Right atrium auricular region (tissue), 2 donors: ENCODE measurements around the gene OTUD5. TPM values are rescaled to one million over a fixed set of nuclear protein-coding genes. Genes with fewer than 3 reads are reported as not detected.
"Not testable (repeated sequence)": the region's sequence is repeated elsewhere in the genome, so short reads cannot be mapped to it uniquely, and the experiment has no call there.

Experiments used
- DNase-seq: peaks from one replicate; pipeline ENCODE4 v3.0.0-alpha.2; 2019; ENCODE audit warnings: low spot score
- H3K27ac ChIP-seq, 2 donors: fragments of 200-600 bp; sonication (generic); 1 replicate in 1 of 2; 2 replicates in 1 of 2; pipeline ENCODE4 v1.5.1; 2016 to 2019
- H3K27me3 ChIP-seq, 2 donors: fragments of 200-600 bp; sonication (generic); one replicate each; pipeline versions ENCODE4 v1.5.1 to v1.6.0; 2017 to 2019
- H3K36me3 ChIP-seq: fragments of 200-600 bp; sonication (generic); one replicate; pipeline ENCODE4 v1.5.1; 2016
- H3K4me1 ChIP-seq, 2 donors: fragments of 200-600 bp; sonication (generic); one replicate each; pipeline versions ENCODE4 v1.5.1 to v1.6.0; 2017 to 2019
- H3K4me3 ChIP-seq, 2 donors: fragments of 200-600 bp; sonication (generic); 1 replicate in 1 of 2; 2 replicates in 1 of 2; pipeline ENCODE4 v1.5.1; 2017 to 2019; ENCODE audit warnings: mild to moderate bottlenecking in 1 of 2, moderate library complexity in 1 of 2
- H3K9me3 ChIP-seq, 2 donors: fragments of 200-600 bp; sonication (generic); one replicate each; pipeline ENCODE4 v1.5.1; 2019
- total RNA-seq, 2 donors: library from RNA; depleted of rRNA; stranded (reverse); fragments of >200 nt; gene quantifications; one replicate each; pipeline ENCODE4 v1.1.0, GENCODE V29; 2016
- TF ChIP-seq, protein P1 (sequence below), 2 donors: fragments of 200-600 bp; sonication (generic); IDR thresholded peaks; one replicate each; pipeline ENCODE4 v1.5.1; 2019; ENCODE audit warnings: antibody characterized with exemption in 2 of 2

Gene OTUD5
- total RNA-seq, 2 donors from 2014 or later = 15.4 to 23.9 TPM

DNA sequence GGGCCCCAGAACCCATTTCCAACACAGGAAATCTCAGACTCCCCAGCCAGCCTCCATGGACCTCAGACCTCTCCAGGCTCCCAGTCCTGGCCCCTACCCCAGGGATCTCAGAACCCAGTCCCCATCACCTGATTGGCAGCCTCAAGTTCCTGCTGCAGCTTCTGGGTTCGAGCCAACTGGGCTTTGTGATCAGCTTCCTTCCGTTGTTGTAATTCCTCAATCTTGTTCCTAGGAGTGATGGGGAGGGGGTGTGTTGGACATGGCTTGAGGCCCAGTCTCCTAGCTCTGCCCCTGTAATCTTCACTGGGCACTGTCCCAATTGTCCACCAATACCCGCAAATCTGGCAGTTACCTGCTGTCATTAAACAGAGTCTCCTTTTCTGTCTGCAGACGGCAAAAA lies 32.1 kb upstream of the OTUD5 start:
- TF ChIP-seq, protein P1, sequence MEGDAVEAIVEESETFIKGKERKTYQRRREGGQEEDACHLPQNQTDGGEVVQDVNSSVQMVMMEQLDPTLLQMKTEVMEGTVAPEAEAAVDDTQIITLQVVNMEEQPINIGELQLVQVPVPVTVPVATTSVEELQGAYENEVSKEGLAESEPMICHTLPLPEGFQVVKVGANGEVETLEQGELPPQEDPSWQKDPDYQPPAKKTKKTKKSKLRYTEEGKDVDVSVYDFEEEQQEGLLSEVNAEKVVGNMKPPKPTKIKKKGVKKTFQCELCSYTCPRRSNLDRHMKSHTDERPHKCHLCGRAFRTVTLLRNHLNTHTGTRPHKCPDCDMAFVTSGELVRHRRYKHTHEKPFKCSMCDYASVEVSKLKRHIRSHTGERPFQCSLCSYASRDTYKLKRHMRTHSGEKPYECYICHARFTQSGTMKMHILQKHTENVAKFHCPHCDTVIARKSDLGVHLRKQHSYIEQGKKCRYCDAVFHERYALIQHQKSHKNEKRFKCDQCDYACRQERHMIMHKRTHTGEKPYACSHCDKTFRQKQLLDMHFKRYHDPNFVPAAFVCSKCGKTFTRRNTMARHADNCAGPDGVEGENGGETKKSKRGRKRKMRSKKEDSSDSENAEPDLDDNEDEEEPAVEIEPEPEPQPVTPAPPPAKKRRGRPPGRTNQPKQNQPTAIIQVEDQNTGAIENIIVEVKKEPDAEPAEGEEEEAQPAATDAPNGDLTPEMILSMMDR (IDR thresholded peaks at IDR 0.05) = no peak
- Histone ChIP-seq H3K4me1 (no peaks in the 10 kb centered on the region), H3K27me3 (no peaks in the 10 kb centered on the region), H3K4me3 (no peak overlapping the region), H3K9me3 (no peaks in the 10 kb centered on the region), H3K27ac (no peak overlapping the region), H3K36me3 (peaks cover 6% of the 10 kb centered on the region)
- no peak for DNase-seq

DNA sequence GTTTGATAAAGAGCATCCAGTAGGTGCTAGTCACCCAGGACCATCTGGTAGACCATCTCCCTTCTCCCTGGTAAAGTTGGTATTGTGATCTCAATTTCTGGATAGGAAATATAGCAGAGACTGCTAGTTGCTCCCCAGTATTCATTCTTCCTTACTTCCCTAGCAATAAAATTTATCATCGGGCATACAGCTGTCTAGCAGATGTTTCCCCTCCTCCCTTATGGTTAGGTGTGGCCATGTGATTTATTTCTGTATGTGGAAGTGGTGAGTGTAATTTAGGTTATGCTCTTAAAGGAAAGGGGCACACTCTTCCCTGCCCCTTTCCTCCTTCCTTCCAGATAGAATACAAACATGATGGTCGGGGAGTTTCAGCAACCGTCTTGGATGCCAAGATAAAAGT lies 26.5 kb upstream of the OTUD5 start:
- H3K9me3 ChIP-seq = no peaks in the 10 kb centered on the region
- no peaks in the 10 kb centered on the region for H3K4me1 ChIP-seq
- no peak overlapping the region for H3K4me3 ChIP-seq
- no peaks in the 10 kb centered on the region for H3K27me3 ChIP-seq
- H3K36me3 ChIP-seq = peaks cover 11% of the 10 kb centered on the region
- H3K27ac ChIP-seq = no peak overlapping the region
- TF ChIP-seq, protein P1 (IDR thresholded peaks at IDR 0.05) = no peak
- DNase-seq = no peak

DNA sequence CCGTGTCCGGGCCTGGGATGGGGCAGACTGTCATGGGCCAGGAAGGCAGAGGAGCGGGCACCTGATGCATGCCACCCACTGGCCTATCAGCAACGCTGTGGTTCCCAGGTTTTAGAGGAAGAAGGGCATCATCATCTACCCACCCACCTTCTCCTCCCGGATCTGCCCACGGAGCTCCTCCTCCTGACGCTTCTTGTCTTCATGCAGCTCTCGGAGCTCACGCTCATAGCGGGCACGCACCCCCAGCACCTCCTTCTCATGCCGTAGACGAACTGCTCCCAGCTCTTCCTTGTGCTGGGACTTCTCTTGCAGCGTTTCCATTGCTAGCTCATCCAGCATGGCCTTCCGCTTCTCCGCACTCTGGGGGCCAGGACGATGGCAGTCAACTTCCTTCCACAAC lies 25.7 kb upstream of the OTUD5 start:
- no peaks in the 10 kb centered on the region for H3K9me3 ChIP-seq
- H3K27ac ChIP-seq = no peak overlapping the region
- TF ChIP-seq, protein P1 (IDR thresholded peaks at IDR 0.05) = no peak
- H3K4me1 ChIP-seq = no peaks in the 10 kb centered on the region
- peaks cover 6% of the 10 kb centered on the region for H3K36me3 ChIP-seq
- H3K27me3 ChIP-seq = no peaks in the 10 kb centered on the region
- H3K4me3 ChIP-seq = no peak overlapping the region
- DNase-seq = no peak

DNA sequence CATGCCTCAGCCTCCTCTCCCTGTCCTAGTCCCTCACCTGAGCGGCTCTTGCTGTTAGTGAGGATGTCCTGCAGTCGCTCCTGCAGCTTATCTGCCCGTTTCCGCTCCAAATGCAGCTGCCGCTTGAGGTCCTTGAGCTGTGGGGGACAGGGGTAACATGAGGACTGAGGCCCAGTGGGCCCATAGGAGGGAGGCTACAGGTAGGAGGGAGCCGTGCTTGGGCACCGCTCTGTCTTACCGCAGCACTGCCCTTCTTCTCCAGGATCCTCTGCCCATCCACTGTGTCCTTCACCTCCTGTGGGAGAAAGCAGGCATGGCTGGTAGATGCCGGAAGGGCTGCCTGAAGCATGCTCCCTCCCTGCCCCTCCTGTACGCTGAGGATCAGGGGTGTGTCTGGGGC lies 23.8 kb upstream of the OTUD5 start:
- H3K4me3 ChIP-seq = no peak overlapping the region
- no peak overlapping the region for H3K27ac ChIP-seq
- no peak for DNase-seq
- TF ChIP-seq, protein P1 (IDR thresholded peaks at IDR 0.05) = no peak
- peaks cover 6% of the 10 kb centered on the region for H3K36me3 ChIP-seq
- no peaks in the 10 kb centered on the region for H3K9me3 ChIP-seq
- no peaks in the 10 kb centered on the region for H3K27me3 ChIP-seq
- no peaks in the 10 kb centered on the region for H3K4me1 ChIP-seq

DNA sequence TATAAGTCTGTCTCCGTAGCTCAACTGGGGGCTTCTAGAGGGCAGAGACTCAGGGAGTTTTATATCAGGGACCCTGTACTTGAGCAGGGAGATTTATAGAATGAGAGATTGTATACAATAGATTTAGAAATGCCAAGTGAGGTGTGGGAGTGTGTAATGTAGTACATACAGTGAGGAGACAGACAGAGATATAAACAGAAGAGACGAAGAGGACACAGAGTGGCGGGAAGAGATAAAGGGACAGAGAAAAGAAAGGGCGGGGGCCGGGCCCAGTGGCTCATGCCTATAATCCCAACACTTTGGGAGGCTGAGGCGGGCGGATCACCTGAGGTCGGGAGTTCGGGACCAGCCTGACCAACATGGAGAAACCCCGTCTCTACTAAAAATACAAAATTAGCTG lies 22.9 kb upstream of the OTUD5 start:
- H3K4me1 ChIP-seq, H3K9me3 ChIP-seq, H3K36me3 ChIP-seq, DNase-seq, H3K27me3 ChIP-seq, H3K27ac ChIP-seq, H3K4me3 ChIP-seq: not testable (repeated sequence)

DNA sequence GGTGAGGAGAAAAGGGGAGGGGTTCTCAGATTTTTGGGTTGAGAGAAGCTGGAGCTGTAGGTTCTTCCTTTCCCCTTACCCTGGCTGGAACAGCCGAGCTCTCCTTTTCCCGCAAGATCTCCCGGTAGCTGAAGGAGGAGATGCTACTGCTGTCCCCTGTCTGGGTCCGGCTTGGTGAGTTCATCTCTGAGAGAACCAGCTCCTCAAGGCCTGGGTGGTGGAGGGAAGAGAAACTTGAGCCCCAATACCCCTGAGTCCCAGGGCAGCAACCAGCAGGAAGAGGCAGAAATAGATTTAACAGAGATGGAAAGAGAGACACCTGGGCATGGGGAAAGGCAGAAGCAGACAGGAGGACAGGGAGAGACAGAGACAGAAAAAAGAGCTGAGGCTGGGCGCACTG lies 20.8 kb upstream of the OTUD5 start:
- Histone ChIP-seq H3K27ac (no peak overlapping the region), H3K27me3 (no peaks in the 10 kb centered on the region), H3K9me3 (no peaks in the 10 kb centered on the region), H3K4me3 (no peak overlapping the region), H3K4me1 (no peaks in the 10 kb centered on the region), H3K36me3 (peaks cover 6% of the 10 kb centered on the region)
- DNase-seq = no peak
- TF ChIP-seq, protein P1 (IDR thresholded peaks at IDR 0.05) = no peak
